ENCODE data around the gene WRAP73. TPM values are rescaled to one million over a fixed set of nuclear protein-coding genes. Genes with fewer than 3 reads are reported as not detected.

The WRAP73 gene
- total RNA-seq, 1 experiment from 2014 or later = 25.3 TPM

DNA sequence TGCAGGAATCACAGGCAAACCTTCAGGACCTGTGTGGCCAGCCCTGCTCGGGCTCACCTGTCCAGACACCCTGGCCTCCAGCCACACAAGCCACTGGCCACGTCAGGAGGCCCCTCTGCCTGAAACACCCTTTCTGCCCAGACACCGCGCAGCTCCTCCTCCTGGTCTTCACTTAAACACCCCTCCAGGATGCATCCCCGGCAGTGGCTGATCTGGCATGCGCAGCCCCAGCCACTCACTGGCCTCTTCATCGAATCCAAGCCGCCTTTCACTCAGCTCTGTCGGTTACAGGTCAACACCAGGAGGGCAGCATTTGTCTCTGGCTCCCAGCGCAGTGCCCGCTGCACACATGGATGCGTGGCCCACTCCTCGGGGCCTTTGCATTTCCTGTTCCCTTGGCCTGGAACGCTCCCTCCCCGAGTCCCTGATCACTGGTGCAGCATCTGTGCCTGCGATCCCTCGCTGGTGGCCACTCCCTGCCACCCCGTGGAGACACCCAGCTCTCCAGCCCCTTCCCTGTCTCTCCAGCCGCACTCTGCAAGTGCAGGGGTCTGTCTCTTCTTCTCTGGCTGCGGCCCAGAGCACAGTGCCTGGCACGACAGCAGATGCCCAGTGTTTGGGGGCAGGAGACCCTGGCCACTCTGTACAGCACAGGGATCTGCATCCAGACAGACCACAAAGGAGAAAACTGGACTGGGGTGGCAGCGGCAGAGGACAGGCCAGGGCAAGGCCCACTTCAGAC is 15.7 kb downstream of the WRAP73 start:
- BruUV-seq (replicated peaks) = no TSS peak
- no peak for DNase-seq (ENCODE audit: unreplicated experiment)
- Mint-ChIP-seq H3K4me1 (ENCODE audit: insufficient read depth, unreplicated experiment) (no peaks in the 10 kb centered on the region), H3K36me3 (ENCODE audit: insufficient read depth, unreplicated experiment) (peaks cover 46% of the 10 kb centered on the region), H3K27ac (ENCODE audit: low read depth, unreplicated experiment) (no peak overlapping the region), H3K9me3 (ENCODE audit: unreplicated experiment) (no peaks in the 10 kb centered on the region), H3K27me3 (ENCODE audit: insufficient read depth, unreplicated experiment) (no peaks in the 10 kb centered on the region), H3K4me3 (ENCODE audit: unreplicated experiment) (no peak overlapping the region)
- ChIA-PET POLR2A (interaction anchor here (0.6 kb wide), 1 partner anchor 35 kb away, joined by 4 read pairs; no protein-coding TSS in a partner anchor), CTCF (interaction anchor here (1.5 kb wide), 1 partner anchor 14 kb away, joined by 4 read pairs; no protein-coding TSS in a partner anchor)
- TF ChIP-seq CTCF (IDR thresholded peaks at IDR 0.05; ENCODE audit: unreplicated experiment) = no peak
- intact Hi-C loops (cut with micrococcal nuclease) = no loop called here

DNA sequence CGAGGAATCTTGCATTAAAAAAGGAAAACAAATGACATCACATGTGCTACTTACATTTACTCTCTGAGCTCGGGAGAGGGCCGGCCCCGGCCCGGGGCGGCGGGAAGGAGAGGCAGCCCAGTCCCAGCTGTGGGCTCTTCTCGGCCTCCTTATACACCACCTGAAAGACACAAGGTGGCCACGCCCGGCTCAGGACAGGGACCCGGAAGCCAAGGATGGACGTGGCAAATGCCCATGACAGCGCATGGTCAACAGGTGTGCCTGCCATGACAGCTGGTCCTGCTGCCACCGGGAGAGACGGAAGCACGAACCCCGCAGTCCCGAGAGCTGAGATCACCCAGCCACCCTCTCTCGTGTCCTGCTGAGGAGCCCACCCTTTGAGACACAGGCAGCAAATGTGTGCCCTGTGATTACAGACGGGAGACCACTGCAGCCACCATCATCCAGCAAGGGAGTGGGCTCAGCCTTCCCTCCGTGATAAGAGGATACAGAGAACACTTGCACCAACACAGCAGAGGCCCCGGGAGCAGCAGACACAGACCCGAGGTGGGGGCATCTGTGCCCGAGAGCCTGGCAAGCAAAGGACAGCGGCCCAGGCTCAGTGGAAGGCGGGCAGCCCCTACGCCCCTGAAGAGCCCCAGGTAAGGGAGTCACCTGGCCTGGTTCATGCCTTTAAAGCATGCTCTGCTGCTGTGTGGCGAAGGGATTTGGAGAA is 16.4 kb downstream of the WRAP73 start:
- Mint-ChIP-seq H3K9me3 (ENCODE audit: unreplicated experiment) (no peaks in the 10 kb centered on the region), H3K27ac (ENCODE audit: low read depth, unreplicated experiment) (no peak overlapping the region), H3K4me1 (ENCODE audit: insufficient read depth, unreplicated experiment) (no peaks in the 10 kb centered on the region), H3K4me3 (ENCODE audit: unreplicated experiment) (no peak overlapping the region), H3K27me3 (ENCODE audit: insufficient read depth, unreplicated experiment) (no peaks in the 10 kb centered on the region), H3K36me3 (ENCODE audit: insufficient read depth, unreplicated experiment) (peaks cover 51% of the 10 kb centered on the region)
- intact Hi-C loops (cut with micrococcal nuclease) = no loop called here
- no TSS peak for BruUV-seq (replicated peaks)
- POLR2A ChIA-PET = interaction anchor here (1.0 kb wide), 1 partner anchor 10 kb away, joined by 3 read pairs; no protein-coding TSS in a partner anchor
- TF ChIP-seq CTCF (IDR thresholded peaks at IDR 0.05; ENCODE audit: unreplicated experiment) = no peak
- CTCF ChIA-PET = interaction anchor here (1.3 to 1.6 kb wide), 3 partner anchors 12 to 91 kb away, joined by 4 to 9 read pairs (median 6); no protein-coding TSS in a partner anchor
- no peak for DNase-seq (ENCODE audit: unreplicated experiment)

- H3K36me3 Mint-ChIP-seq (ENCODE audit: insufficient read depth, unreplicated experiment) = peaks cover 50% of the 10 kb centered on the region
- TF ChIP-seq CTCF (IDR thresholded peaks at IDR 0.05; ENCODE audit: unreplicated experiment) = no peak
- POLR2A ChIA-PET = interaction anchor here (1.0 kb wide), 1 partner anchor 10 kb away, joined by 3 read pairs; no protein-coding TSS in a partner anchor
- H3K4me3 Mint-ChIP-seq (ENCODE audit: unreplicated experiment) = no peak overlapping the region
- no peaks in the 10 kb centered on the region for H3K27me3 Mint-ChIP-seq (ENCODE audit: insufficient read depth, unreplicated experiment)
- DNase-seq (ENCODE audit: unreplicated experiment) = no peak
- intact Hi-C loops (cut with micrococcal nuclease) = no loop called here
- CTCF ChIA-PET = interaction anchor here (1.3 to 1.6 kb wide), 3 partner anchors 11 to 92 kb away, joined by 4 to 9 read pairs (median 6); no protein-coding TSS in a partner anchor
- no peaks in the 10 kb centered on the region for H3K4me1 Mint-ChIP-seq (ENCODE audit: insufficient read depth, unreplicated experiment)
- no TSS peak for BruUV-seq (replicated peaks)
- H3K27ac Mint-ChIP-seq (ENCODE audit: low read depth, unreplicated experiment) = no peak overlapping the region
- no peaks in the 10 kb centered on the region for H3K9me3 Mint-ChIP-seq (ENCODE audit: unreplicated experiment)
Measured at GRCh38 chr1:3632716-3633343, 17.1 kb downstream of the WRAP73 start.

DNA sequence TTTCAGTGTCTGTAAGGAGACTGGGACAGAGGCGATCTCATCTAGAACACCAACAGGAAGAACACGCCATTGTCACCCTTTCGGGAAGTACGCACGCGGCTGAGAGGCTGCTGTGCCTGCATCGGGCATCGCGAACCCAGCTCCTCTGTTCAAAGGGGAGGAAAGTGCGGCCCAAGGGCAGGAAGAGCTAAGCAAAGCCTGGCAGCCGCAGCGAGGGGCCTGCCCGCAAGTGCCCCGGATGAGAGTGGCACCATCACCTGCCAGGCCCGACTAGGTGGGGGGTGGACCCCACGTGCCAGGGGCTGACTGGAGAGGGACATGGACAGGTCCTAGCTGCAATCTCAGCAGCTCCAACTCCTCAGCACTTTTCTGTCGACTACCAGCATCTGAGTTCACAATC is 17.6 kb downstream of the WRAP73 start:
- ChIA-PET POLR2A (interaction anchor here (1.0 kb wide), 1 partner anchor 9 kb away, joined by 3 read pairs; no protein-coding TSS in a partner anchor), CTCF (interaction anchor here (1.3 to 1.6 kb wide), 2 partner anchors 11 to 92 kb away, joined by 6 to 9 read pairs; no protein-coding TSS in a partner anchor)
- DNase-seq (ENCODE audit: unreplicated experiment) = no peak
- TF ChIP-seq CTCF (IDR thresholded peaks at IDR 0.05; ENCODE audit: unreplicated experiment) = no peak
- Mint-ChIP-seq H3K9me3 (ENCODE audit: unreplicated experiment) (no peaks in the 10 kb centered on the region), H3K36me3 (ENCODE audit: insufficient read depth, unreplicated experiment) (peaks cover 52% of the 10 kb centered on the region), H3K27me3 (ENCODE audit: insufficient read depth, unreplicated experiment) (no peaks in the 10 kb centered on the region), H3K4me3 (ENCODE audit: unreplicated experiment) (no peak overlapping the region), H3K27ac (ENCODE audit: low read depth, unreplicated experiment) (no peak overlapping the region), H3K4me1 (ENCODE audit: insufficient read depth, unreplicated experiment) (no peaks in the 10 kb centered on the region)
- no TSS peak for BruUV-seq (replicated peaks)
- intact Hi-C loops (cut with micrococcal nuclease) = no loop called here
